Liver (tissue), 9 donors: ENCODE measurements around the gene PLA2G4A. TPM values are rescaled to one million over a fixed set of nuclear protein-coding genes. Genes with fewer than 3 reads are reported as not detected.

ENCODE experiments used
- DNase-seq: peaks from one replicate; pipeline ENCODE4 v3.0.0-alpha.2; 2017; ENCODE audit warnings: low spot score
- H3K27ac ChIP-seq, 2 donors: one replicate each; pipeline ENCODE4 v1.7.0; 2013; ENCODE audit warnings: inconsistent platforms in 2 of 2, low read length in 2 of 2, control low read depth in 1 of 2, low read depth in 1 of 2, mild to moderate bottlenecking in 1 of 2
- H3K27me3 ChIP-seq, 4 donors: one replicate each; pipeline versions ENCODE4 v1.6.1 to v1.7.0; 2013; ENCODE audit warnings: low read length in 3 of 4, inconsistent platforms in 1 of 4, mild to moderate bottlenecking in 1 of 4, moderate library complexity in 1 of 4; ENCODE audit not compliant: control insufficient read depth in 4 of 4, insufficient read depth in 4 of 4
- H3K36me3 ChIP-seq, 4 donors: one replicate each; pipeline versions ENCODE4 v1.6.1 to v1.7.0; 2013; ENCODE audit warnings: low read length in 3 of 4, mild to moderate bottlenecking in 3 of 4, low read depth in 1 of 4, moderate library complexity in 1 of 4; ENCODE audit not compliant: control insufficient read depth in 4 of 4, insufficient read depth in 3 of 4
- H3K4me1 ChIP-seq, 4 donors: one replicate each; pipeline versions ENCODE4 v1.6.1 to v1.7.0; 2013; ENCODE audit warnings: low read length in 3 of 4, mild to moderate bottlenecking in 3 of 4, moderate library complexity in 1 of 4; ENCODE audit not compliant: control insufficient read depth in 4 of 4, insufficient read depth in 4 of 4
- H3K4me3 ChIP-seq, 3 donors: one replicate each; pipeline versions ENCODE4 v1.6.1 to v1.7.0; 2013; ENCODE audit warnings: low read length in 3 of 3, control low read depth in 1 of 3, low read depth in 1 of 3, mild to moderate bottlenecking in 1 of 3
- H3K9ac ChIP-seq, 2 donors: one replicate each; pipeline ENCODE4 v1.7.0; 2013; ENCODE audit warnings: low read length in 2 of 2, mild to moderate bottlenecking in 2 of 2, moderate library complexity in 2 of 2, control low read depth in 1 of 2, low read depth in 1 of 2
- H3K9me3 ChIP-seq, 4 donors: one replicate each; pipeline versions ENCODE4 v1.6.1 to v1.7.0; 2013; ENCODE audit warnings: low read length in 3 of 4; ENCODE audit not compliant: control insufficient read depth in 4 of 4
- EGR1 ChIP-seq, 2 donors: IDR thresholded peaks; 2 replicates each; pipeline ENCODE4 v1.6.1; 2016 to 2018; ENCODE audit warnings: antibody characterized with exemption in 2 of 2, low read depth in 2 of 2
- FOXA1 ChIP-seq: IDR thresholded peaks from 2 replicates; pipeline ENCODE4 v1.6.1; 2016; ENCODE audit warnings: antibody characterized with exemption
- FOXA2 ChIP-seq: IDR thresholded peaks from 2 replicates; pipeline ENCODE4 v1.6.1; 2016; ENCODE audit warnings: antibody characterized with exemption
- GABPA ChIP-seq, 2 donors: IDR thresholded peaks in 1 of 2; conservative IDR thresholded peaks in 1 of 2; 2 replicates each; pipeline ENCODE4 v1.6.1; 2016; ENCODE audit warnings: antibody characterized with exemption in 2 of 2, mild to moderate bottlenecking in 1 of 2, moderate library complexity in 1 of 2
- HNF4A ChIP-seq, 2 donors: conservative IDR thresholded peaks; 2 replicates each; pipeline ENCODE4 v1.6.1; 2016; ENCODE audit warnings: antibody characterized with exemption in 2 of 2, mild to moderate bottlenecking in 2 of 2
- HNF4G ChIP-seq: IDR thresholded peaks from 2 replicates; pipeline ENCODE4 v1.6.1; 2016; ENCODE audit warnings: antibody characterized with exemption
- JUND ChIP-seq, 2 donors: IDR thresholded peaks; 2 replicates each; pipeline ENCODE4 v1.6.1; 2016; ENCODE audit warnings: antibody characterized with exemption in 2 of 2
- MAX ChIP-seq: IDR thresholded peaks from 2 replicates; pipeline ENCODE4 v1.6.1; 2016; ENCODE audit warnings: antibody characterized with exemption
- NR2F2 ChIP-seq: IDR thresholded peaks from 2 replicates; pipeline ENCODE4 v1.6.1; 2016; ENCODE audit warnings: antibody characterized with exemption
- RAD21 ChIP-seq, 2 donors: IDR thresholded peaks; 2 replicates each; pipeline ENCODE4 v1.6.1; 2016; ENCODE audit warnings: antibody characterized with exemption in 2 of 2, mild to moderate bottlenecking in 2 of 2
- RXRA ChIP-seq, 2 donors: IDR thresholded peaks; 2 replicates each; pipeline ENCODE4 v1.6.1; 2017 to 2018; ENCODE audit warnings: antibody characterized with exemption in 2 of 2, mild to moderate bottlenecking in 1 of 2
- SP1 ChIP-seq: IDR thresholded peaks from 2 replicates; pipeline ENCODE4 v1.6.1; 2018; ENCODE audit warnings: antibody characterized with exemption, mild to moderate bottlenecking
- TAF1 ChIP-seq: conservative IDR thresholded peaks from 2 replicates; pipeline ENCODE4 v1.6.1; 2016; ENCODE audit warnings: antibody characterized with exemption, mild to moderate bottlenecking
- YY1 ChIP-seq: IDR thresholded peaks from 2 replicates; pipeline ENCODE4 v1.6.1; 2016; ENCODE audit warnings: antibody characterized with exemption, mild to moderate bottlenecking
- WGBS: extraction: QIAGEN DNeasy Blood & Tissue Kit; methylation state at CpG from one replicate; pipeline ENCODE4 v1.1.7; 2013; 5-methylcytosine and 5-hydroxymethylcytosine counted together
- polyA plus RNA-seq, 2 donors: library from polyadenylated mRNA; stranded (reverse) in 1 of 2; unstranded in 1 of 2; fragments of 200-250 nt in 1 of 2; fragments of >200 nt in 1 of 2; fragmentation: Nextera tagmentation in 1 of 2; extraction: Ambion mirVana in 1 of 2; gene quantifications; one replicate each; pipeline versions ENCODE4 v1.2.1 to v1.2.3, GENCODE V29; 2013 to 2015
- total RNA-seq, 2 donors: library from RNA; depleted of rRNA; stranded (reverse); fragments of >200 nt; gene quantifications; one replicate each; pipeline ENCODE4 v1.2.3, GENCODE V29; 2014
- TF ChIP-seq, protein P1 (sequence below): IDR thresholded peaks from 2 replicates; pipeline ENCODE4 v1.6.1; 2016; ENCODE audit warnings: antibody characterized with exemption, mild to moderate bottlenecking
- TF ChIP-seq, protein P2 (sequence below): fragments of 150-350 bp; IDR thresholded peaks from 2 replicates; pipeline ENCODE4 v1.5.1; 2017; ENCODE audit warnings: improper control_type of control experiment, low read depth, low read length; ENCODE audit not compliant: missing input control
- TF ChIP-seq, protein P3 (sequence below): IDR thresholded peaks from 2 replicates; pipeline ENCODE4 v1.6.1; 2016; ENCODE audit warnings: antibody characterized with exemption
- TF ChIP-seq, protein P4 (sequence below): IDR thresholded peaks from 2 replicates; pipeline ENCODE4 v1.6.1; 2016; ENCODE audit warnings: antibody characterized with exemption
- donor health status: healthy.
- donor health status: healthy.
- donor health status: healthy.
- donor health status: healthy.
- donor health status: healthy.

PLA2G4A gene
- total and polyA plus RNA-seq, 4 donors: 0.39 to 2.5 (median 1.1) TPM

GRCh38 chr1:186888367-186888766, 59.6 kb downstream of the PLA2G4A start:
- TF ChIP-seq HNF4A (conservative IDR thresholded peaks at IDR 0.05): no peak
- TF ChIP-seq JUND (IDR thresholded peaks at IDR 0.05): no peak
- TF ChIP-seq SP1: no peak
- no peak for TF ChIP-seq GABPA (IDR thresholded peaks at IDR 0.05 in 1 of 2, conservative IDR thresholded peaks at IDR 0.05 in 1 of 2)
- TF ChIP-seq, protein P1, sequence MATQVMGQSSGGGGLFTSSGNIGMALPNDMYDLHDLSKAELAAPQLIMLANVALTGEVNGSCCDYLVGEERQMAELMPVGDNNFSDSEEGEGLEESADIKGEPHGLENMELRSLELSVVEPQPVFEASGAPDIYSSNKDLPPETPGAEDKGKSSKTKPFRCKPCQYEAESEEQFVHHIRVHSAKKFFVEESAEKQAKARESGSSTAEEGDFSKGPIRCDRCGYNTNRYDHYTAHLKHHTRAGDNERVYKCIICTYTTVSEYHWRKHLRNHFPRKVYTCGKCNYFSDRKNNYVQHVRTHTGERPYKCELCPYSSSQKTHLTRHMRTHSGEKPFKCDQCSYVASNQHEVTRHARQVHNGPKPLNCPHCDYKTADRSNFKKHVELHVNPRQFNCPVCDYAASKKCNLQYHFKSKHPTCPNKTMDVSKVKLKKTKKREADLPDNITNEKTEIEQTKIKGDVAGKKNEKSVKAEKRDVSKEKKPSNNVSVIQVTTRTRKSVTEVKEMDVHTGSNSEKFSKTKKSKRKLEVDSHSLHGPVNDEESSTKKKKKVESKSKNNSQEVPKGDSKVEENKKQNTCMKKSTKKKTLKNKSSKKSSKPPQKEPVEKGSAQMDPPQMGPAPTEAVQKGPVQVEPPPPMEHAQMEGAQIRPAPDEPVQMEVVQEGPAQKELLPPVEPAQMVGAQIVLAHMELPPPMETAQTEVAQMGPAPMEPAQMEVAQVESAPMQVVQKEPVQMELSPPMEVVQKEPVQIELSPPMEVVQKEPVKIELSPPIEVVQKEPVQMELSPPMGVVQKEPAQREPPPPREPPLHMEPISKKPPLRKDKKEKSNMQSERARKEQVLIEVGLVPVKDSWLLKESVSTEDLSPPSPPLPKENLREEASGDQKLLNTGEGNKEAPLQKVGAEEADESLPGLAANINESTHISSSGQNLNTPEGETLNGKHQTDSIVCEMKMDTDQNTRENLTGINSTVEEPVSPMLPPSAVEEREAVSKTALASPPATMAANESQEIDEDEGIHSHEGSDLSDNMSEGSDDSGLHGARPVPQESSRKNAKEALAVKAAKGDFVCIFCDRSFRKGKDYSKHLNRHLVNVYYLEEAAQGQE: no peak
- TF ChIP-seq TAF1: no peak
- TF ChIP-seq, protein P2, sequence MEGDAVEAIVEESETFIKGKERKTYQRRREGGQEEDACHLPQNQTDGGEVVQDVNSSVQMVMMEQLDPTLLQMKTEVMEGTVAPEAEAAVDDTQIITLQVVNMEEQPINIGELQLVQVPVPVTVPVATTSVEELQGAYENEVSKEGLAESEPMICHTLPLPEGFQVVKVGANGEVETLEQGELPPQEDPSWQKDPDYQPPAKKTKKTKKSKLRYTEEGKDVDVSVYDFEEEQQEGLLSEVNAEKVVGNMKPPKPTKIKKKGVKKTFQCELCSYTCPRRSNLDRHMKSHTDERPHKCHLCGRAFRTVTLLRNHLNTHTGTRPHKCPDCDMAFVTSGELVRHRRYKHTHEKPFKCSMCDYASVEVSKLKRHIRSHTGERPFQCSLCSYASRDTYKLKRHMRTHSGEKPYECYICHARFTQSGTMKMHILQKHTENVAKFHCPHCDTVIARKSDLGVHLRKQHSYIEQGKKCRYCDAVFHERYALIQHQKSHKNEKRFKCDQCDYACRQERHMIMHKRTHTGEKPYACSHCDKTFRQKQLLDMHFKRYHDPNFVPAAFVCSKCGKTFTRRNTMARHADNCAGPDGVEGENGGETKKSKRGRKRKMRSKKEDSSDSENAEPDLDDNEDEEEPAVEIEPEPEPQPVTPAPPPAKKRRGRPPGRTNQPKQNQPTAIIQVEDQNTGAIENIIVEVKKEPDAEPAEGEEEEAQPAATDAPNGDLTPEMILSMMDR: no peak
- no peak for TF ChIP-seq RAD21 (IDR thresholded peaks at IDR 0.05)
- TF ChIP-seq YY1: no peak
- no peak for TF ChIP-seq EGR1 (IDR thresholded peaks at IDR 0.05; ENCODE audit: low read depth in 2 of 2)
- TF ChIP-seq MAX: no peak
- no peak for TF ChIP-seq RXRA (IDR thresholded peaks at IDR 0.05)
- TF ChIP-seq, protein P3, sequence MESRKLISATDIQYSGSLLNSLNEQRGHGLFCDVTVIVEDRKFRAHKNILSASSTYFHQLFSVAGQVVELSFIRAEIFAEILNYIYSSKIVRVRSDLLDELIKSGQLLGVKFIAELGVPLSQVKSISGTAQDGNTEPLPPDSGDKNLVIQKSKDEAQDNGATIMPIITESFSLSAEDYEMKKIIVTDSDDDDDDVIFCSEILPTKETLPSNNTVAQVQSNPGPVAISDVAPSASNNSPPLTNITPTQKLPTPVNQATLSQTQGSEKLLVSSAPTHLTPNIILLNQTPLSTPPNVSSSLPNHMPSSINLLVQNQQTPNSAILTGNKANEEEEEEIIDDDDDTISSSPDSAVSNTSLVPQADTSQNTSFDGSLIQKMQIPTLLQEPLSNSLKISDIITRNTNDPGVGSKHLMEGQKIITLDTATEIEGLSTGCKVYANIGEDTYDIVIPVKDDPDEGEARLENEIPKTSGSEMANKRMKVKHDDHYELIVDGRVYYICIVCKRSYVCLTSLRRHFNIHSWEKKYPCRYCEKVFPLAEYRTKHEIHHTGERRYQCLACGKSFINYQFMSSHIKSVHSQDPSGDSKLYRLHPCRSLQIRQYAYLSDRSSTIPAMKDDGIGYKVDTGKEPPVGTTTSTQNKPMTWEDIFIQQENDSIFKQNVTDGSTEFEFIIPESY: no peak
- TF ChIP-seq HNF4G: no peak
- TF ChIP-seq FOXA1: no peak
- TF ChIP-seq FOXA2: no peak
- TF ChIP-seq, protein P4, sequence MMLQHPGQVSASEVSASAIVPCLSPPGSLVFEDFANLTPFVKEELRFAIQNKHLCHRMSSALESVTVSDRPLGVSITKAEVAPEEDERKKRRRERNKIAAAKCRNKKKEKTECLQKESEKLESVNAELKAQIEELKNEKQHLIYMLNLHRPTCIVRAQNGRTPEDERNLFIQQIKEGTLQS: no peak
- TF ChIP-seq NR2F2: no peak
- Histone ChIP-seq H3K9ac (no peak overlapping the region), H3K27me3 (no peaks in the 10 kb centered on the region), H3K4me3 (no peak overlapping the region), H3K27ac (no peak overlapping the region), H3K9me3 (no peaks in the 10 kb centered on the region), H3K4me1 (no peaks in the 10 kb centered on the region), H3K36me3 (no peaks in the 10 kb centered on the region)
- no peak for DNase-seq
- 59% methylated on average over 2 of the region's 2 CpGs for WGBS
